Keratinocyte (primary cell): ENCODE results near the gene GLYAT.
"Not testable (repeated sequence)": the region's sequence is repeated elsewhere in the genome, so short reads cannot be mapped to it uniquely, and the experiment has no call there.

Experiments
- EZH2 ChIP-seq: IDR thresholded peaks from one replicate; pipeline ENCODE4 v1.6.1; 2012; ENCODE audit warnings: inconsistent platforms, mild to moderate bottlenecking, low read length, moderate library complexity
- TF ChIP-seq, protein P1 (sequence below), 3 experiments: IDR thresholded peaks in 1 of 3; conservative IDR thresholded peaks in 1 of 3; optimal IDR thresholded peaks in 1 of 3; 2 replicates in 2 of 3; 3 replicates in 1 of 3; pipeline versions ENCODE3 to v1.5.1; 2011; ENCODE audit warnings: low read length in 3 of 3, mild to moderate bottlenecking in 3 of 3, moderate library complexity in 2 of 3, control low read depth in 1 of 3, inconsistent platforms in 1 of 3; ENCODE audit not compliant: insufficient read depth in 2 of 3; ENCODE audit errors: extremely low read depth in 1 of 3

GRCh38 chr11:58682660-58683059, 49.1 kb downstream of the GLYAT start:
- TF ChIP-seq, protein P1, sequence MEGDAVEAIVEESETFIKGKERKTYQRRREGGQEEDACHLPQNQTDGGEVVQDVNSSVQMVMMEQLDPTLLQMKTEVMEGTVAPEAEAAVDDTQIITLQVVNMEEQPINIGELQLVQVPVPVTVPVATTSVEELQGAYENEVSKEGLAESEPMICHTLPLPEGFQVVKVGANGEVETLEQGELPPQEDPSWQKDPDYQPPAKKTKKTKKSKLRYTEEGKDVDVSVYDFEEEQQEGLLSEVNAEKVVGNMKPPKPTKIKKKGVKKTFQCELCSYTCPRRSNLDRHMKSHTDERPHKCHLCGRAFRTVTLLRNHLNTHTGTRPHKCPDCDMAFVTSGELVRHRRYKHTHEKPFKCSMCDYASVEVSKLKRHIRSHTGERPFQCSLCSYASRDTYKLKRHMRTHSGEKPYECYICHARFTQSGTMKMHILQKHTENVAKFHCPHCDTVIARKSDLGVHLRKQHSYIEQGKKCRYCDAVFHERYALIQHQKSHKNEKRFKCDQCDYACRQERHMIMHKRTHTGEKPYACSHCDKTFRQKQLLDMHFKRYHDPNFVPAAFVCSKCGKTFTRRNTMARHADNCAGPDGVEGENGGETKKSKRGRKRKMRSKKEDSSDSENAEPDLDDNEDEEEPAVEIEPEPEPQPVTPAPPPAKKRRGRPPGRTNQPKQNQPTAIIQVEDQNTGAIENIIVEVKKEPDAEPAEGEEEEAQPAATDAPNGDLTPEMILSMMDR (optimal IDR thresholded peaks at IDR 0.05 in 1 of 3, IDR thresholded peaks at IDR 0.05 in 1 of 3, conservative IDR thresholded peaks at IDR 0.05 in 1 of 3; ENCODE audit: extremely low read depth in 1 of 3, insufficient read depth in 2 of 3, low read length in 3 of 3): not testable (repeated sequence)
- TF ChIP-seq EZH2: not testable (repeated sequence)
